ENCODE data around the gene DHRS4.
"Not testable (repeated sequence)": the region's sequence is repeated elsewhere in the genome, so short reads cannot be mapped to it uniquely, and the experiment has no call there.

DHRS4 gene

DNA sequence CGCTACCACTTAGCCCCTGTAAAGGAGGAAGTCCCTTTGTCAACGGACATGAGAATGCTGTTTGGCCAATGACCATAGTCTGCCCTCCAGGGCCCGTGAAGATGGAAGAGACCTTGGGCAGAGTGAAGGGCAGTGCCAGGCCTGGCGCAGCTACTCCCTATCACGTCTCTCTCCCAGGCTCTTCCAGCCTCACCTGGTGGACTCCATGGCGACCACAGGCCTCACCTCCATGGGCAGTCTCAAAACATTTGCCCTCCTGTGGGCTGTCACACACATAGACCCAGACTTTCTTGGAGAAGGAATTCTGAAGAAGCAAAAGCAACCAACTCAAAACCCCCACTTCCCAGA is 480 bp upstream of the DHRS4 start:
- not testable (repeated sequence) for H3K4me1 ChIP-seq (ENCODE audit: insufficient read depth, low read length); H3K36me3 ChIP-seq (ENCODE audit: insufficient read depth, low read length); H3K9me3 ChIP-seq (ENCODE audit: control insufficient read depth, insufficient read depth, low read length)
- peak overlapping the region; percentile 68 for H3K9ac ChIP-seq (ENCODE audit: low read depth, low read length)

DNA sequence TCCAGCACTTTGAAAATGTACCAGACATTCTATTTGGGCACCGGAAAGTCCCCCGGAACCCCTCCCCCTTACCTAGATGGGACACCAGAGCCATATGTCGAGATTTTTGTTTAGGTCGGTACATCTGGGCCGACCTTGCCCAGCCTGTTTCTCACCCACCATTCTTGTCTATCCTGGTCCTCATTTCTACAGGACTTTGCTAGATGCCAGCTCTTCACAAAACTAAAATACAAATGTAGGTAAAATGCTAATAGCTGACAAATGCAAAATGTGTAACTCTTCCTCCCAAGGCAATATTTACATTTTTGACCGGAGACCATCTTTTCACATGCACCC is 677 bp downstream of the DHRS4 start:
- H3K36me3 ChIP-seq (ENCODE audit: insufficient read depth, low read length); H3K4me1 ChIP-seq (ENCODE audit: insufficient read depth, low read length); H3K9me3 ChIP-seq (ENCODE audit: control insufficient read depth, insufficient read depth, low read length): not testable (repeated sequence)
- peak overlapping the region; percentile 68; the same call in 1 of the 2 replicates for H3K9ac ChIP-seq (ENCODE audit: low read depth, low read length)

DNA sequence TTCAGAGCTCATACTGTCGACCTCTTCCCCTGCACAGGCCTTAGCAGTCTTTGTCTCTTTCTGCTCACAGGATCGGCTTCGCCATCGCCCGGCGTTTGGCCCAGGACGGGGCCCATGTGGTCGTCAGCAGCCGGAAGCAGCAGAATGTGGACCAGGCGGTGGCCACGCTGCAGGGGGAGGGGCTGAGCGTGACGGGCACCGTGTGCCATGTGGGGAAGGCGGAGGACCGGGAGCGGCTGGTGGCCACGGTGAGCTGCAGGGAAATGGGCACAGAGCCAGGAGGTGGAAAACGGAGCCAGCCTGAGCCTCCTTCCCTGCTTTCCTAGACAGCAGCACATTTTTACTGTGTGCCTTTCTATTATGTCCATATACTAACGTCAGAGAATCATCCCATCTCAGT is 1.4 kb downstream of the DHRS4 start:
- H3K9ac ChIP-seq (ENCODE audit: low read depth, low read length); H3K9me3 ChIP-seq (ENCODE audit: control insufficient read depth, insufficient read depth, low read length): not testable (repeated sequence)

DNA sequence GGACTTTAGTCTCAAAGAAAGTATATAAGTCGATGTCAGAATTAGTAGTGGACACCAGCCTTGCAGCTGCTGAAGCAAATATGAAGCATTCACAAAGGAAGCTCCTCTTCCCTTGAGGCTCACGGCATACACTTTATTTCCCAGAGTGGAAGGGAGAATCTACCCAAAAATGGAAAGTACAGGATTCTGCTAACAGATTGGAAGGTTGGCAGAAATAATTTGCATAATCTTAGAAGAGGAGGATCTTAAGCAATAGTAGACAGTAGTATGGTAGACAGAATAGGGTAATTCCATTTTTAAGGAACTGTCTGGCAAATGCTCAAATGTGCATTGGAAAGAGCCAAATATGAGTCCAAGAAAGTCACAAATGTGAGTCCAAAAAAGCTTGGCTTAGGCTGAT is 2.2 kb downstream of the DHRS4 start:
- not testable (repeated sequence) for H3K9ac ChIP-seq (ENCODE audit: low read depth, low read length); H3K4me1 ChIP-seq (ENCODE audit: insufficient read depth, low read length); H3K36me3 ChIP-seq (ENCODE audit: insufficient read depth, low read length); H3K9me3 ChIP-seq (ENCODE audit: control insufficient read depth, insufficient read depth, low read length)

More for the DNA sequence above, 1.4 kb downstream of the DHRS4 start:
- H3K36me3 ChIP-seq (ENCODE audit: insufficient read depth, low read length); H3K4me1 ChIP-seq (ENCODE audit: insufficient read depth, low read length): not testable (repeated sequence)

DNA sequence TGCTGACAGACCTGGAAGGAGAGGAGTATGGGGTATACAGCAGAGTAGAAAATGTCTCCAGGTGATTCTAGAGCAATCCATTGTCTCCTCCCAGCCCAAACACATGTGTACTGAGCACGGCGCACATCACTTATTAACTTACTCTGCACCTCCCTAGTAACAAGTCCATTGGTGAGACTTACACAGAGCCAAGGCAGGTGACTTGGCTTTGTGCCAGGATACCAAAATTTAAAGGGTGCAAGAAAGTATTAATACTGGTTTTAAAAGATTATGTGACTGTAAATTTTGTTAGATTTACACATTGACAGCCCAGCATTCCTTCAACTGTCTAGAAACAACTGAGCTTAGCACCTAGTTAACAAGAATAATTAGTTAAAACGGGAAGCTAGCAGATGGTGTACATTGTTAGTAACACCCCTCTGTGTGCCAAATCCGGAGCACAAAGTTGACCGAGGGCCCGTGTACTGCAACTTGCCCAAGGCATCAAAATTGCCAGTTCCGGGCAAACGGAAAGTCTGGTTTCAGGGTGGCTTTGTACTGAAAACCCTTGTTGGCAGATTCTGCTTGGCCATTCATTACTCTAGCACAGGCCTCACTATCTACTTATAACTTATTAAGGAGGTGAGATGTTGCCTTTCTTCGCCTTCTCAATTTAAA is 4.5 kb downstream of the DHRS4 start:
- not testable (repeated sequence) for H3K4me1 ChIP-seq (ENCODE audit: insufficient read depth, low read length); H3K36me3 ChIP-seq (ENCODE audit: insufficient read depth, low read length); H3K9ac ChIP-seq (ENCODE audit: low read depth, low read length); H3K9me3 ChIP-seq (ENCODE audit: control insufficient read depth, insufficient read depth, low read length)

DNA sequence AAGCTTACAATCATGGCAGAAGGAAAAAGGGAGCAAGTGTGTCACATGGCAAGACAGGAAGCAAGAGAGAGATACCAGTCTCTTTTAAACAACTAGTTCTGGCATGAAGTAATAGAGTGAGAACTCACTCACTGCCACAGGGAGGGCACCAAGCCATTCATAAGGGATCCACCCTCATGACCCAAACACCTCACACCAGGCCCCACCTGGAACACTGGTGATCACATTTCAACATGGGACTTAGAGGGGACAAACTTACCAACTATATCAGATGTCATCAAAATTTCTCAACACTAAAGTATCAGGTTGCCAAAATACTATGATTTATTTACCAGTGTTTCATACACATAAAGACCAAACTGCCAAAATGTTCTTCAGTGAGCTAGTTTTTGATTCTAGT is 7.3 kb downstream of the DHRS4 start:
- H3K9me3 ChIP-seq (ENCODE audit: control insufficient read depth, insufficient read depth, low read length); H3K9ac ChIP-seq (ENCODE audit: low read depth, low read length); H3K4me1 ChIP-seq (ENCODE audit: insufficient read depth, low read length); H3K36me3 ChIP-seq (ENCODE audit: insufficient read depth, low read length): not testable (repeated sequence)

DNA sequence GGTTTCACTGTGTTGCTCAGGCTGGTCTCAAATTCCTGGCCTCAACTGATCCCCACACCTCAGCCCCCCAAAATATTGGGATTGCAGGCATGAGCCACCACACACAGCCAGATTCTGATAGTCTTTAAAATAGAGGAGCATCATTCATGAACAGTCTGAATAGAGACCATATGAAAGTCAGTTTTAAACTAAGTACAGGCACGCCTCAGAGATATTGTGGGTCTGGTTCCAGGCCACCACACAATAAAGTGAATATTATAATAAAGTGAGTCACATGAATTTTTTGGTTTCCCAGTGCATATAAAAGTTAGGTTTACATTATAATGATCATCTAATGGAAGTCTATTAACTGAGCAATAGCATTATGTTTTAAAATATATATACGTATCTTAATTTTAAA is 8.1 kb downstream of the DHRS4 start:
- not testable (repeated sequence) for H3K9ac ChIP-seq (ENCODE audit: low read depth, low read length); H3K36me3 ChIP-seq (ENCODE audit: insufficient read depth, low read length); H3K4me1 ChIP-seq (ENCODE audit: insufficient read depth, low read length); H3K9me3 ChIP-seq (ENCODE audit: control insufficient read depth, insufficient read depth, low read length)

DNA sequence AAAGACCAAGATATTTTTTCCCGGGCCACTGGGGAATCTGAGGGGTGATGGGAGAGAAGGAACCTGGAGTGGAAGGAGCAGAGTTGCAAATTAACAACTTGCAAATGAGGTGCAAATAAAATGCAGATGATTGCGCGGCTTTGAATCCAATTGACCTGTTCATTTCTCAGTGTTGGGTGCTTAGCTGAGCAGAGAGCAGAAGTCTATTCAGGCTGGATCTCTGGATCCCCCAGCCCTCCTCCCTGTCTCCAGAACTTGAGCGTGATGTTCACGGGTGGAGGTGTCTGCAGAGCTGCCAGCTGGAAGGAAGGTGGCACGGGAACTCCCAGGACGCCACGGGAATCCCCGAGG is 15.5 kb downstream of the DHRS4 start:
- H3K36me3 ChIP-seq (ENCODE audit: insufficient read depth, low read length); H3K9me3 ChIP-seq (ENCODE audit: control insufficient read depth, insufficient read depth, low read length); H3K4me1 ChIP-seq (ENCODE audit: insufficient read depth, low read length); H3K9ac ChIP-seq (ENCODE audit: low read depth, low read length): not testable (repeated sequence)

DNA sequence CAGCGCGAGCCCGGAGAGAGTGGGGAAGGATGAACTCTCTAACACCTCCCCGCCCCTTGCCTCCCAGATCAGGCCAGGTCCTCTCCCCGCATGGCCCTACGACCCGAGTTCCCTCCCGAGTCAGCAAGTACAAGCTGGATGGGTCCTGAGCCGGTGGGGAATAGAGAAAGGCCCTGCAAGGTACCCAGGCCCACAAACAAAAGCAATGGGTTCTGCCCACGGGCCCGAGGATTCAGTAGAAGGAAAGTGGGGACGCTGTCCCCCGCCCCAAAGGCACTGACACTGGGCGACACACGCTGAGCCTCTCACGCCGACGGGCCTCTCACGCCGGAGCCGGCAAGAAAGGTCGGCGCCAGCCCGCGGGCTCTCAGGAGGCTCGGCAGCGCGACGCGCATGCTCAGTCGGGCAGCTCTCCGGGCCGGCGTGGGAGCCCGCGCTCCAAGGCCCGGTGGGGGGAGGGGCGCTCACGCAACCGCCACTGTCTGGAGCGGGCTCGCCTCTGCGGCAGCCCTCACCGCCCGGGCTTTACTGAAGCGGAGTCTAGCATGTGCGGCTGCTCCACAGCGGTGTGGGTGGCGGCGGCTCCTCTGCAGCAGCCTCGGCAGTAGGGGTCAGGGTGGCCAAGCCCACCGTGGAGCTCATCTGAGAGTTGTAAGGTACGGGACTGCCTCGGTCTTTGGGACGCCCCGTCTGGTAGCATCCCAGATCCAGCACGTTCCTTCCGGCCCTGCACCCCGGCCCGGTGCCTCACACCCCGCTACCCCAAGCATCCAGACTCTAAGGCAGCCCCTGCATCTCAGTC is 16.1 kb downstream of the DHRS4 start:
- H3K9me3 ChIP-seq (ENCODE audit: control insufficient read depth, insufficient read depth, low read length); H3K4me1 ChIP-seq (ENCODE audit: insufficient read depth, low read length); H3K36me3 ChIP-seq (ENCODE audit: insufficient read depth, low read length): not testable (repeated sequence)
- peak overlapping the region; percentile 33; the same call in 1 of the 2 replicates for H3K9ac ChIP-seq (ENCODE audit: low read depth, low read length)

DNA sequence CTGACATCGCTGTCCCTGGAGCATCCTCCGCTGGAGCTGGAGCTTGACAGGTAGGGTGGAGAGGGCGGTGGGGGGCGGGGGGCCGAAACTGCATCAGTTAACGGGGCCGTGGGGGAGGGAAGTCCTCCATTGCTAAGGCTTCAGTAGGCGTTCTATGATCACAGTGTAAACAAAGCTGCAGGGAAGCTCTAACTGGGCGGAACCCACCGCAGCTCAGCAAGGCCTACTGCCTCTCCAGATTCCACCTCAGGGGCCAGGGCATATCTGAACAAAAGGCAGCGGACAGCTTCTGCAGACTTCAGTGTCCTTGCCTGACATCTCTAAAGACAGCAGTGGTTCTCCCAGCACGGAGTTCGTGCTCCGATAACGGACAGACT is 16.7 kb downstream of the DHRS4 start:
- not testable (repeated sequence) for H3K9ac ChIP-seq (ENCODE audit: low read depth, low read length); H3K9me3 ChIP-seq (ENCODE audit: control insufficient read depth, insufficient read depth, low read length); H3K4me1 ChIP-seq (ENCODE audit: insufficient read depth, low read length); H3K36me3 ChIP-seq (ENCODE audit: insufficient read depth, low read length)

DNA sequence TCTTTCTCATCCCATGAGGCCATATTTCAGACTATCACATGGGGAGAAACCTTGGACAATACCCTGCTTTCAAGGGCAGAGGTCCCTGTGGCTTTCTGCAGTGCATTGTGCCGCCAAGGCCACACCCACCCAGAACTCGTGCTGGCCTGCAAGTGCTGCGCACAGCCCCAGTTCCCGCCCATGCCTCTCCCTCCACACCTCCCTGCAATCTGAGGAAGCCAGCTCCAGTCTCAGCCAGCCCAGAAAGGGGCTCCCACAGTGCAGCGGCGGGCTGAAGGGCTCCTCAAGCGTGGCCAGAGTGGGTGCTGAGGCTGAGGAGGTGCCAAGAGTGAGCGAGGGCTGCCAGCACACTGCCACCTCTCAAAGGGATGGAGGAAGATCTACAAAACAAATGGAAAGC is 19.6 kb downstream of the DHRS4 start:
- H3K36me3 ChIP-seq (ENCODE audit: insufficient read depth, low read length); H3K9ac ChIP-seq (ENCODE audit: low read depth, low read length); H3K9me3 ChIP-seq (ENCODE audit: control insufficient read depth, insufficient read depth, low read length); H3K4me1 ChIP-seq (ENCODE audit: insufficient read depth, low read length): not testable (repeated sequence)

DNA sequence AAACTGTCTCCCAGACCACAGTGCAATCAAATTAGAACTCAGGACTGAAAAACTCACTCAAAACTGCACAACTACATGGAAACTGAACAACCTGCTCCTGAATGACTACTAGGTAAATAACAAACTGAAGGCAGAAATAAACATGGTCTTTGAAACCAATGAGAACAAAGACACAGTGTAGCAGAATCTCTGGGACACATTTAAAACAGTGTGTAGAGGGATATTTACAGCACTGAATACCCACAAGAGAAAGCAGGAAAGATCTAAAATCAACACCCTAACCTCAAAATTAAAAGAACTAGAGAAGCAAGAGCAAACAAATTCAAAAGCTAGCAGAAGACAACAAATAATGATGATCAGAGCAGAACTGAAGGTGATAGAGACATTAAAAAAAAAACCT is 20.5 kb downstream of the DHRS4 start:
- H3K4me1 ChIP-seq (ENCODE audit: insufficient read depth, low read length); H3K9ac ChIP-seq (ENCODE audit: low read depth, low read length); H3K36me3 ChIP-seq (ENCODE audit: insufficient read depth, low read length); H3K9me3 ChIP-seq (ENCODE audit: control insufficient read depth, insufficient read depth, low read length): not testable (repeated sequence)

DNA sequence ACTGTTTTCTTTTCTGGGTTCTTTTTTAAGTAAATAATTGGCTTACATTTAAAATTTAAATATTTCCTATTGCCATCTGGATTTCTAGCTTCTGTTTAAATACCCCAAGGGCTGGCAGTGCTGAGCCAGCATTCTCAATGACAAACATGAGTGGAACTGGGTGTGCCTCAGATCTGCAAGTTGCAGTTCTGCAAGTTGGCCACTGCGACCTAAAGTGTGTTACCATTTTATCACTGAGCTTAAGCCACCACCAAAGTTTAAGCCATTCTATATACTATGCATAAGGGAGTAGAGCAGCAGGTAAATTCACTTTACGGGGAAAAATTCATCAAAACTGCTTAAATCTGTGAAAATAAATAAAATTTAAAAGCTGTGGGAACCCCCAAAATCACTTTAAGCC is 23.6 kb downstream of the DHRS4 start:
- H3K9ac ChIP-seq (ENCODE audit: low read depth, low read length), result not testable (repeated sequence)

DNA sequence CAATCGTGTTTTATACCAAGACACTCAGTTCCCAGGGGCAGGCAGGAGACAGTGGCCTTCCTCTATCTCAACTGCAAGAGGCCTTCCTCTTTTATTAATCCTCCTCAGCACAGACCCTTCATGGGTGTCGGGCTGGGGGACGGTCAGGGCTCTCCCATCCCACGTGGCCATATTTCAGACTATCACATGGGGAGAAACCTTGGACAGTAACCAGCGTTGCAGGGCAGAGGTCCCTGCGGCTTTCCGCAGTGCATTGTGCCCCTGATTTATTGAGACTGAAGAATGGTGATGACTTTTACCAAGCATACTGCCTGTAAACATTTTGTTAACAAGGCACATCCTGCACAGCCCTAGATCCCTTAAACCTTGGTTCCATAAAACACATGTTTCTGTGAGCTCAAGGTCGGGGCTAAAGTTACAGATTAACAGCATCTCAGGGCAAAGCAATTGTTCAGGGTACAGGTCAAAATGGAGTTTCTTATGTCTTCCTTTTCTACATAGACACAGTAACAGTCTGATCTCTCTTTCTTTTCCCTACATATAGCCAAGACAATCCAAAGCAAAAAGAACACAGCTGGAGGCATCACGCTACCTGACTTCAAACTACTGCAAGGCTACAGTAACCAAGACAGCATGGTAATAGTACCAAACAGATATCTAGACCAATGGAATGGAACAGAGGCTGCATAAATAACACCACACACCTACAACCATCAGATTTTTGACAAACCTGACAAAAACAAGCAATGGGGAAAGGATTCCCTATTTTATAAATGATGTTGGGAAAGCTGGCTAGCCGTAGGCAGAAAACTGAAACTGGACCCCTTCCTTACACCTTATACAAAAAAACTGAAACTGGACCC is 28.6 kb downstream of the DHRS4 start:
- not testable (repeated sequence) for H3K4me1 ChIP-seq (ENCODE audit: insufficient read depth, low read length); H3K9ac ChIP-seq (ENCODE audit: low read depth, low read length); H3K9me3 ChIP-seq (ENCODE audit: control insufficient read depth, insufficient read depth, low read length); H3K36me3 ChIP-seq (ENCODE audit: insufficient read depth, low read length)

More for the DNA sequence above, 23.6 kb downstream of the DHRS4 start:
- H3K9me3 ChIP-seq (ENCODE audit: control insufficient read depth, insufficient read depth, low read length); H3K36me3 ChIP-seq (ENCODE audit: insufficient read depth, low read length); H3K4me1 ChIP-seq (ENCODE audit: insufficient read depth, low read length): not testable (repeated sequence)

DNA sequence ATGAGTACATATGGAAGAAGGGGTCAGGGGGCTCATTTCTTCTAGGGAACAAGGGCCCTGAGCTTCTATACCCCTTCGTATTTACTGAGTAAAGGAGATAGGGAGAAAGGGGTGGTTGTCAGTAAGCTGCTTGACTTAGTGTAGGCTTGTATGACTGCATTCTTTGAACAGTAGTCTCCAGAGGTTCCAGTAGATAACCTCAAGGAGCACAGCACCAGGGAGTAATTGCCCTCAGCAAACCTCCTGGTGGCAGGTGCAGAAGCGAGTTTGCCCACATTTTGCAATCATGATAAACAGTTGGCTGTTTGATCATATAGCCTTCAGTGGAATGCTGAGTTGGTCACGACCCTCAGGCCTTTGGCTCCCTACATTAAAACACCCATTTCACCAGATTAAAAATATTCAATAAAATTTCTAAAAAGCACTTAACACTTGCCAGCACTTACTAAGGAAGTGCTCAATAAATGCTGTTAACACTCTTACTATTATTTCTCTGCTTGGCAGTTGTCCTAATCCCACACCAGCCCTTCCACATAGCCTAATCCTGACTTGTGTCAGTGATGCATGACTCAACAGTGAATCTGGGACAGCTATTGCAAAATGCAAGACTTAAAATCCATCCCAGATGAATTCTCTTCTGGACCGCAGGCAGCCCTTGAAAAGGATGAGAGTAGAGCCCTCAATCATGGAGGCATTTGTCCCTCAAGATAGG is 31.5 kb downstream of the DHRS4 start:
- Histone ChIP-seq H3K4me1 (ENCODE audit: insufficient read depth, low read length) (no peaks in the 10 kb centered on the region), H3K9me3 (ENCODE audit: control insufficient read depth, insufficient read depth, low read length) (no peaks in the 10 kb centered on the region), H3K9ac (ENCODE audit: low read depth, low read length) (no peak overlapping the region), H3K36me3 (ENCODE audit: insufficient read depth, low read length) (no peaks in the 10 kb centered on the region)
